NCI-H146 (cell line): ENCODE results near the gene MAFG.
A peak's percentile ranks its signal among the peaks of the same experiment; 100 is the strongest.

Source experiments
- DNase-seq: peaks from one replicate; lab custom pipeline; 2025; lab: John Stamatoyannopoulos, UW

MAFG gene

GRCh38 chr17:81927653-81928543 is at the start of gene MAFG:
Gene MAFG (minus strand): TSS chr17:81927735. CDS start chr17:81923185, 4,550 bp downstream.
- DNase-seq, result peak; percentile 96

- DNase-seq, result peak; percentile 69
These were observed 49.0 kb upstream of the MAFG start for GRCh38 chr17:81976332-81977210.

GRCh38 chr17:81973432-81973831 is 45.9 kb upstream of the MAFG start:
- no peak for DNase-seq

GRCh38 chr17:81968850-81969812 is 41.6 kb upstream of the MAFG start:
- no peak for DNase-seq

- DNase-seq, result no peak
These were observed 40.8 kb upstream of the MAFG start for GRCh38 chr17:81968396-81968745.

- peak; percentile 60 for DNase-seq
These were observed 40.2 kb upstream of the MAFG start for GRCh38 chr17:81967533-81968395.

- no peak for DNase-seq
These were observed 39.7 kb upstream of the MAFG start for GRCh38 chr17:81967244-81967532.

GRCh38 chr17:81966343-81967243 is 39.1 kb upstream of the MAFG start:
- DNase-seq, result peak; percentile 41

- DNase-seq, result no peak
These were observed 36.7 kb upstream of the MAFG start for GRCh38 chr17:81964081-81964849.

- DNase-seq, result no peak
These were observed 35.2 kb upstream of the MAFG start for GRCh38 chr17:81962499-81963441.

GRCh38 chr17:81961521-81962498 is 34.3 kb upstream of the MAFG start:
- no peak for DNase-seq

GRCh38 chr17:81961087-81961511 is 33.6 kb upstream of the MAFG start, which contains the start of gene NOTUM:
Gene NOTUM (minus strand): TSS chr17:81961187. CDS start chr17:81960909, 278 bp downstream.
- no peak for DNase-seq

GRCh38 chr17:81960130-81960958 is 32.8 kb upstream of the MAFG start:
- DNase-seq, result peak; percentile 41

GRCh38 chr17:81959362-81960129 is 32.0 kb upstream of the MAFG start:
- DNase-seq, result peak; percentile 63
